GM19035 (cell line): ENCODE data around the gene THRA.
A peak's percentile ranks its signal among the peaks of the same experiment; 100 is the strongest.
"Not testable (repeated sequence)": the region's sequence is repeated elsewhere in the genome, so short reads cannot be mapped to it uniquely, and the experiment has no call there.

ENCODE experiments used
- ATAC-seq: cut with Tn5 transposase; IDR thresholded peaks from one replicate; pipeline ENCODE4 v1.9.1; 2021; ENCODE audit not compliant: unreplicated experiment

THRA gene

GRCh38 chr17:40135817-40136216 is 73.1 kb downstream of the THRA start:
- no peak for ATAC-seq

GRCh38 chr17:40139566-40140058 is 76.8 kb downstream of the THRA start:
- peak; percentile 13 for ATAC-seq

DNA sequence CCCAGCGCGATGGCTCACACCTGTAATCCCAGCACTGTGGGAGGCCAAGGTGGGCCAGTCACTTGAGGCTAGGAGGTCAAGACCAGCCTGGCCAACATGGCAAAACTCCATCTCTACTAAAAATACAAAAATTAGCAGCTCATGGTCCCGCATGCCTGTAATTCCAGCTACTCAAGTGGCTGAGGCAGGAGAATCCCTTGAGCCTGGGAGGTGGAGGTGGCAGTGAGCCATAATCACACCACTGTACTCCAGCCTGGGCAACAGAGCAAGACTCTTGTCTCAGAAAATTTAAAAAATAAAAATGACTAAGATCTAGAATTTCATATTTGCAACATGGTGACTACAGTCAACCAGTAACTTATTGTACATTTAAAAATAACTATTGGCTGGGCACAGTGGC is 80.4 kb downstream of the THRA start:
- ATAC-seq, result not testable (repeated sequence)
